Mesodermal cell (in vitro differentiated cells): ENCODE measurements around the gene DNM3.

Source experiments
- H3K27ac ChIP-seq: 2 replicates; pipeline ENCODE4 v1.7.0; 2013; ENCODE audit warnings: mild to moderate bottlenecking, low read depth, low read length, moderate library complexity; ENCODE audit not compliant: severe bottlenecking
- H3K36me3 ChIP-seq: 2 replicates; pipeline ENCODE4 v1.7.1; 2013; ENCODE audit warnings: mild to moderate bottlenecking, low read length, moderate library complexity; ENCODE audit not compliant: control insufficient read depth, insufficient read depth
- H3K4me1 ChIP-seq: one replicate; pipeline ENCODE4 v1.7.1; 2013; ENCODE audit warnings: mild to moderate bottlenecking, low read length; ENCODE audit not compliant: insufficient read depth, control insufficient read depth, poor library complexity, severe bottlenecking
- H3K4me3 ChIP-seq: 2 replicates; pipeline ENCODE4 v1.7.0; 2013; ENCODE audit warnings: low read length, control low read depth, mild to moderate bottlenecking; ENCODE audit not compliant: insufficient read depth, poor library complexity, severe bottlenecking; ENCODE audit errors: extremely low read depth
- H3K9me3 ChIP-seq: 2 replicates; pipeline ENCODE4 v1.7.1; 2013; ENCODE audit warnings: mild to moderate bottlenecking, low read length, moderate library complexity; ENCODE audit not compliant: control insufficient read depth
- WGBS, 2 experiments: methylation state at CpG; one replicate each; pipeline ENCODE4 v1.1.5; 2013; ENCODE audit warnings: missing lambda C conversion rate in 2 of 2; ENCODE audit not compliant: insufficient coverage in 2 of 2; 5-methylcytosine and 5-hydroxymethylcytosine counted together

Gene DNM3

GRCh38 chr1:171800851-171801250 is 40.4 kb upstream of the DNM3 start:
- Histone ChIP-seq H3K9me3 (no peaks in the 10 kb centered on the region), H3K36me3 (peaks cover 24% of the 10 kb centered on the region), H3K27ac (no peak overlapping the region), H3K4me3 (no peak overlapping the region), H3K4me1 (peaks cover 3% of the 10 kb centered on the region)
- WGBS, 2 experiments: 80% methylated on average over 1 of the region's 3 CpGs; no CpG with 5 or more reads in 1 of the 2 experiments

GRCh38 chr1:171801487-171801891 is 39.8 kb upstream of the DNM3 start:
- Histone ChIP-seq H3K4me3 (no peak overlapping the region), H3K4me1 (peaks cover 3% of the 10 kb centered on the region), H3K9me3 (no peaks in the 10 kb centered on the region), H3K36me3 (peaks cover 18% of the 10 kb centered on the region), H3K27ac (no peak overlapping the region)
- WGBS, 2 experiments: 22 to 29% methylated on average over 1 of the region's 2 CpGs

GRCh38 chr1:171802207-171802606 is 39.1 kb upstream of the DNM3 start:
- H3K4me1 ChIP-seq: peaks cover 3% of the 10 kb centered on the region
- H3K36me3 ChIP-seq: peaks cover 11% of the 10 kb centered on the region
- WGBS, 2 experiments: 82 to 100% methylated on average over 2 of the region's 3 CpGs
- no peaks in the 10 kb centered on the region for H3K9me3 ChIP-seq
- no peak overlapping the region for H3K27ac ChIP-seq
- H3K4me3 ChIP-seq: no peak overlapping the region

DNA sequence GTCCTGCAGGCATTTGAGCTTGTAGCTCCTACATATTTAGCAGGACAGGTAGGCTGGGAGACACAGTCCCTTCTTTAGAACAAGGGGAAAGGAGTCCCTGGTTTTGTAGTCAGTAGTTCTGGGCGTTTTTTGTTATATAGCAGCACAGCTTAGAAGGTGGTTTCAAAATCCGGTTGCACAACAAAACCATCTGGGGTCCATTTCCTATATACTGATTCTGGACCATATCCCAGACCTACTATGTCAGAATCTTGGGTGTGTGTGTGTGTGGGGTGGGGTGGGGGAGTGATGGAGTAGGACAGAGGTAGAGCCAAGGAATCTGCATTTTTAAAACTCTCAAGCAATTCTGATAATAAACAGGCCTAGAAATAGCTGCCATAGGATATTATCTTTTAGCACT is 38.3 kb upstream of the DNM3 start:
- H3K4me3 ChIP-seq: no peak overlapping the region
- no peaks in the 10 kb centered on the region for H3K9me3 ChIP-seq
- no CpG with 5 or more reads among the region's 2 CpGs for WGBS, 2 experiments
- H3K36me3 ChIP-seq: peaks cover 3% of the 10 kb centered on the region
- H3K27ac ChIP-seq: no peak overlapping the region
- peaks cover 3% of the 10 kb centered on the region for H3K4me1 ChIP-seq

DNA sequence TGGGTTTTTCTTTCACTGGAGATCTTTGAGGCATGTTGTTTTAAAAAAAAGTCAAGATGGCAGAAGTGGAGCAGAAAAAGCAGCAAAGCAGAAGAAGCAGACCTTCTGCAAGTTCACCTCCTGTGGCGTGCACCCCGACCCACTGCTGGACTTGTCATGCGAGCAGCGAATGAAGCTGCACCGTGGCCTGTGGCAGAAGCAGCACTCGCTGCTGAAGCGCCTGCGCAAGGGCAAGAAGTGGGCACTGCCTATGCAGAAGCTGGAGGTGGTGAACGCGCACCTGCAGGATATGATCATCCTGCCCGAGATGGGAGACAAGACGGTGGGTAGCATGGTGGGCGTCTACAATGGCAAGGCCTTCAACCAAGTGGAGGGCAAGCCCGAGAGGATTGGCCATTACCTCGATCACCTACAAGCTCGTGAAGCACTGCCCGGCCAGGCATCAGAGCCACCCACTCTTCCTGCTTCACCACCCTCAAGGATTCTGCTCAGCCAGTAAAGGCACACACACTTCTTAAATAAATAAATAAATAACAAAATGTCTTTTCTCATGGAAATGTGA is 37.8 kb upstream of the DNM3 start:
- WGBS, 2 experiments: 94 to 95% methylated on average over 15 to 16 of the region's 17 CpGs
- peaks cover 3% of the 10 kb centered on the region for H3K4me1 ChIP-seq
- no peak overlapping the region for H3K27ac ChIP-seq
- H3K9me3 ChIP-seq: no peaks in the 10 kb centered on the region
- H3K36me3 ChIP-seq: no peaks in the 10 kb centered on the region
- no peak overlapping the region for H3K4me3 ChIP-seq

GRCh38 chr1:171805395-171806115 is 35.7 kb upstream of the DNM3 start:
- H3K27ac ChIP-seq: no peak overlapping the region
- no peaks in the 10 kb centered on the region for H3K36me3 ChIP-seq
- no peaks in the 10 kb centered on the region for H3K9me3 ChIP-seq
- no peak overlapping the region for H3K4me3 ChIP-seq
- WGBS, 2 experiments: 87 to 94% methylated on average over 5 to 6 of the region's 9 CpGs
- peaks cover 3% of the 10 kb centered on the region for H3K4me1 ChIP-seq

DNA sequence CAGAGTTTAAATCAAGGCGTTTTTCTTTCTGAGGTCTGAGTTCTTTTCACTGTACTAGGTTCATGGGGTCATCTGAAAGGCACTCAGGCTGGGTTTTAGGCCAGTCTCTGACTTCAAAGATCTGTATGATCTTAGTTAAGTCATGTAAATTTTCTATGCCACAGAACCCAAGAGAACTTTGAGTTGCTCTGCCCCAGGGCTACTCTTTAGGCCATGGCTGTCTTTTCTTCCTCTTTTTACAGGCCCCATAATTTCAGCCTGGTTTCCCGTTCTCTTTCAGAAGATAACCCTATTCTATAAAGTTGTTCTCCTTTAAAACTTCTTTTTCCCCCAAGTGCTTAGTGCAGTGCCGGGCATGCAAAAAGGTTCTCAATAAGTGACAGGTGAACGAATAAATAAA is 33.7 kb upstream of the DNM3 start:
- Histone ChIP-seq H3K4me1 (no peaks in the 10 kb centered on the region), H3K9me3 (no peaks in the 10 kb centered on the region)

GRCh38 chr1:171809834-171810233 is 31.5 kb upstream of the DNM3 start:
- H3K27ac ChIP-seq: no peak overlapping the region
- WGBS, 2 experiments: 67 to 90% methylated on average over 1 of the region's 2 CpGs
- no peaks in the 10 kb centered on the region for H3K9me3 ChIP-seq
- no peaks in the 10 kb centered on the region for H3K4me1 ChIP-seq
- no peak overlapping the region for H3K4me3 ChIP-seq
- no peaks in the 10 kb centered on the region for H3K36me3 ChIP-seq

More for the DNA sequence above, 33.7 kb upstream of the DNM3 start:
- Histone ChIP-seq H3K4me3 (no peak overlapping the region), H3K27ac (no peak overlapping the region), H3K36me3 (no peaks in the 10 kb centered on the region)
- 85% methylated on average over 4 of the region's 4 CpGs; no CpG with 5 or more reads in 1 of the 2 experiments for WGBS, 2 experiments

GRCh38 chr1:171811672-171812071 is 29.6 kb upstream of the DNM3 start:
- Histone ChIP-seq H3K27ac (no peak overlapping the region), H3K4me3 (no peak overlapping the region)

GRCh38 chr1:171814692-171815091 is 26.6 kb upstream of the DNM3 start:
- WGBS, 2 experiments: 100% methylated on average over 2 of the region's 2 CpGs
- Histone ChIP-seq H3K9me3 (no peaks in the 10 kb centered on the region), H3K36me3 (no peaks in the 10 kb centered on the region), H3K4me3 (no peak overlapping the region), H3K4me1 (peaks cover 15% of the 10 kb centered on the region), H3K27ac (no peak overlapping the region)

More at GRCh38 chr1:171811672-171812071, 29.6 kb upstream of the DNM3 start:
- Histone ChIP-seq H3K9me3 (no peaks in the 10 kb centered on the region), H3K4me1 (no peaks in the 10 kb centered on the region), H3K36me3 (no peaks in the 10 kb centered on the region)

- Histone ChIP-seq H3K9me3 (no peaks in the 10 kb centered on the region), H3K4me1 (peaks cover 15% of the 10 kb centered on the region), H3K36me3 (no peaks in the 10 kb centered on the region), H3K27ac (no peak overlapping the region), H3K4me3 (no peak overlapping the region)
- WGBS, 2 experiments: 76 to 86% methylated on average over 1 to 2 of the region's 3 CpGs
Observed at GRCh38 chr1:171816300-171816901, 24.9 kb upstream of the DNM3 start.
